ENCODE data around the gene NAALADL1. TPM values are rescaled to one million over a fixed set of nuclear protein-coding genes. Genes with fewer than 3 reads are reported as not detected.

Gene NAALADL1
- total and polyA plus RNA-seq, 4 donors: 7.4 to 22.0 (median 13.2) TPM

DNA sequence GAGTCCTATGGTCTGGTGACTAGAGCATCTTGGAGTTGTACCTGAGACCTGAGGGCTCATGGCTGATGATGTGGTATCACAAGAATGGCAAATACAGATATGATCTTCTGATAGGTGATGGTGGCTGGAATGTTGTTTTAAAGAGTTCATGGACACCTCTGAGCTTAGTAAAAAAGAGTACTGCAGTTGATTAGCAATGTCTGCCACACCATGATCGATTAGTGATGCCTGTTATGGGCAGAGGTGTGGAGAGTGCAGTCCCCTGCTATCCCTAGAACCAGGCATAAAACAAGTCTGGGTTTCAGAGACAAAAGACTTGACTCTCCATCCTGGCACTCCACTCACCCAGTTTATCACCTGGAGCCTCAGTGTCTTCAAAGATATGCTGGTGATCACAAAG, 60.2 kb downstream of the NAALADL1 start:
- Histone ChIP-seq H3K27me3 (ENCODE audit: control insufficient read depth in 3 of 3, insufficient read depth in 3 of 3, low read length in 2 of 3) (no peaks in the 10 kb centered on the region), H3K4me3 (no peak overlapping the region), H3K9ac (ENCODE audit: insufficient read depth in 1 of 2, low read length in 2 of 2) (no peak overlapping the region), H3K9me3 (ENCODE audit: control insufficient read depth in 4 of 4, insufficient read depth in 3 of 4, low read length in 3 of 4) (no peaks in the 10 kb centered on the region), H3K4me1 (ENCODE audit: control insufficient read depth in 5 of 5, insufficient read depth in 5 of 5, low read length in 5 of 5) (peaks cover 0 to 12% (median 0%) of the 10 kb centered on the region in 5 donors), H3K27ac (ENCODE audit: low read depth in 1 of 2, low read length in 1 of 2) (no peak overlapping the region), H3K36me3 (ENCODE audit: control insufficient read depth in 4 of 4, insufficient read depth in 4 of 4, low read length in 4 of 4) (peaks cover 0 to 3% (median 0%) of the 10 kb centered on the region in 4 donors)
- WGBS, 2 donors: 83 to 94% methylated on average over 1 of the region's 1 CpG
- ATAC-seq (ENCODE audit: insufficient read depth, low FRiP score) (no peak), DNase-seq (no peak)
- no peak for TF ChIP-seq CTCF (IDR thresholded peaks at IDR 0.05; ENCODE audit: control extremely low read depth, extremely low read depth)

DNA sequence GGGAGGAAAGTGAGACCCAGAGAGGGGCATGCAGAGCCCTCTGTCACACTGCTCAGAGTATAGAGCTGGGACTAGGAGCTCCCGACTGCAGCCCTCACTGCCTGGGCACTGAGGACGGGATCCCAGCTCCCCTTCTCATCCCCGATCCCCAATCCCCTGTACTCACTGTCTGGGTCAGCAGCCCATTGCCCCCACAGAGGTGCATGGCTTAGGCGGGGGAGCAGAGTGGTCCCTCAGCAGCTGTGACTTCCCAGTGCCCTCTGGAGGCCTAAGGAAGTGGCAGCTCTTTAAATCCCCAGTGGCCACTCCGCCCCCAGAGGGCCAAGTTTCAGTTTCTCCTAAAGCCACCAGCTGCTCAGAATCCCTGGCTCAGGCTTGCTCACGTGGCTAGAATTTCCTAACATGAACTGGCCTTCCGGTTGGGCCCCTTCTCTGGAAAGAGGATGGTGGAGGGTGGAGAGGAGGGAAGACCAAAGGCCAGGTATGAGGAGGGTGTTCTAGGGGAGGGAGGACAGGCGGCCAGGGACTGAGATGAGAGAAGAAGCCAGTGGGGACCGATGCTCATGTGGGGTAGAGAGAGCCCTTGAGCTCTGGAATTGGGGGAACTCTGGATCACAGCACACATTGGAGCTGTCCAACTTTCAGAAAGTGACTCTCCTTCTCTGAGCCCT, 61.5 kb downstream of the NAALADL1 start, which contains the start of gene BATF2:
Gene BATF2 (minus strand): TSS at position 262 of the 671 bp plus-strand sequence. CDS start 57 bp downstream, at position 205.
- peak; percentile 65 for TF ChIP-seq CTCF (IDR thresholded peaks at IDR 0.05; ENCODE audit: control extremely low read depth, extremely low read depth)
- Histone ChIP-seq H3K4me1 (ENCODE audit: control insufficient read depth in 5 of 5, insufficient read depth in 5 of 5, low read length in 5 of 5) (peaks cover 0 to 12% (median 0%) of the 10 kb centered on the region in 5 donors), H3K9ac (ENCODE audit: insufficient read depth in 1 of 2, low read length in 2 of 2) (peak within 1 kb of the TSS; percentile 9 to 49), H3K4me3 (peak within 1 kb of the TSS; percentile 36), H3K27me3 (ENCODE audit: control insufficient read depth in 3 of 3, insufficient read depth in 3 of 3, low read length in 2 of 3) (no peaks in the 10 kb centered on the region), H3K36me3 (ENCODE audit: control insufficient read depth in 4 of 4, insufficient read depth in 4 of 4, low read length in 4 of 4) (peaks cover 0 to 3% (median 0%) of the 10 kb centered on the region in 4 donors), H3K9me3 (ENCODE audit: control insufficient read depth in 4 of 4, insufficient read depth in 3 of 4, low read length in 3 of 4) (no peaks in the 10 kb centered on the region), H3K27ac (ENCODE audit: low read depth in 1 of 2, low read length in 1 of 2) (peak within 1 kb of the TSS; percentile 0 to 84)
- peak; percentile 84 for ATAC-seq (ENCODE audit: insufficient read depth, low FRiP score)
- peak; percentile 90 to 96 (median 94) for DNase-seq
- 15 to 17% methylated on average over 9 of the region's 9 CpGs for WGBS, 2 donors

GRCh38 chr11:64996327-64996709, 62.0 kb downstream of the NAALADL1 start:
- WGBS, 2 donors: 24 to 42% methylated on average over 11 of the region's 11 CpGs
- Histone ChIP-seq H3K9me3 (ENCODE audit: control insufficient read depth in 4 of 4, insufficient read depth in 3 of 4, low read length in 3 of 4) (no peaks in the 10 kb centered on the region), H3K4me1 (ENCODE audit: control insufficient read depth in 5 of 5, insufficient read depth in 5 of 5, low read length in 5 of 5) (peaks cover 0 to 12% (median 0%) of the 10 kb centered on the region in 5 donors), H3K9ac (ENCODE audit: insufficient read depth in 1 of 2, low read length in 2 of 2) (peak overlapping the region; percentile 9 to 49), H3K27me3 (ENCODE audit: control insufficient read depth in 3 of 3, insufficient read depth in 3 of 3, low read length in 2 of 3) (no peaks in the 10 kb centered on the region), H3K36me3 (ENCODE audit: control insufficient read depth in 4 of 4, insufficient read depth in 4 of 4, low read length in 4 of 4) (peaks cover 0 to 3% (median 0%) of the 10 kb centered on the region in 4 donors), H3K27ac (ENCODE audit: low read depth in 1 of 2, low read length in 1 of 2) (peak overlapping the region; percentile 0 to 84), H3K4me3 (peak overlapping the region; percentile 36)
- DNase-seq (no peak), ATAC-seq (ENCODE audit: insufficient read depth, low FRiP score) (no peak)
- no peak for TF ChIP-seq CTCF (IDR thresholded peaks at IDR 0.05; ENCODE audit: control extremely low read depth, extremely low read depth)

Small RNA genes within 50 kb of the gene (small RNA-seq; reads per million reads assigned to genes)
- gene MIR6879 (ENCODE audit: low replicate concordance): not detected
- gene SNX15 (ENCODE audit: low replicate concordance): not detected

Other genes with a start within 250 kb of the NAALADL1 start
- gene MEN1, start 248.0 kb downstream of the NAALADL1 start, total RNA-seq: 10 to 100 TPM; 18.8 to 24.9 TPM
- 10 to 100 TPM; 15.0 to 18.5 TPM for gene MEN1, start 248.0 kb downstream of the NAALADL1 start, polyA plus RNA-seq
- 10 to 100 TPM; 11.2 to 23.5 TPM for gene CDC42BPG, start 213.9 kb downstream of the NAALADL1 start, total RNA-seq
- gene CDC42BPG, start 213.9 kb downstream of the NAALADL1 start, polyA plus RNA-seq: 1 to 10 TPM; 7.1 to 10.0 TPM
- gene EHD1, start 179.9 kb downstream of the NAALADL1 start, total RNA-seq: 100 to 1,000 TPM in 1 of 2 donors, 10 to 100 TPM in 1; 71.2 to 139 TPM
- gene EHD1, start 179.9 kb downstream of the NAALADL1 start, polyA plus RNA-seq: 100 to 1,000 TPM in 1 of 2 donors, 10 to 100 TPM in 1; 42.1 to 144 TPM
- 10 to 100 TPM; 17.4 to 32.5 TPM for gene ATG2A, start 141.3 kb downstream of the NAALADL1 start, total RNA-seq
- 10 to 100 TPM; 19.1 to 22.9 TPM for gene ATG2A, start 141.3 kb downstream of the NAALADL1 start, polyA plus RNA-seq
- gene PPP2R5B, start 133.9 kb downstream of the NAALADL1 start, total RNA-seq: 10 to 100 TPM in 1 of 2 donors, 1 to 10 TPM in 1; 9.8 to 27.8 TPM
- 10 to 100 TPM; 14.4 to 20.2 TPM for gene PPP2R5B, start 133.9 kb downstream of the NAALADL1 start, polyA plus RNA-seq
- gene GPHA2, start 122.7 kb downstream of the NAALADL1 start, total RNA-seq: not detected
- gene GPHA2, start 122.7 kb downstream of the NAALADL1 start, polyA plus RNA-seq: under 1 TPM in 1 of 2 donors, not detected in 1; 0.19 TPM
- gene MAJIN, start 86.4 kb downstream of the NAALADL1 start, total RNA-seq: under 1 TPM in 1 of 2 donors, not detected in 1; 0.55 TPM
- under 1 TPM; 0.24 to 0.39 TPM for gene MAJIN, start 86.4 kb downstream of the NAALADL1 start, polyA plus RNA-seq
- gene BATF2, start 61.6 kb downstream of the NAALADL1 start, total RNA-seq: 1 to 10 TPM; 2.9 to 6.3 TPM
- gene BATF2, start 61.6 kb downstream of the NAALADL1 start, polyA plus RNA-seq: 1 to 10 TPM; 3.7 to 7.4 TPM
- 10 to 100 TPM; 37.4 to 95.4 TPM for gene ARL2, start 44.4 kb downstream of the NAALADL1 start, total RNA-seq
- 100 to 1,000 TPM in 1 of 2 donors, 10 to 100 TPM in 1; 92.5 to 127 TPM for gene ARL2, start 44.4 kb downstream of the NAALADL1 start, polyA plus RNA-seq
- gene SNX15, start 31.1 kb downstream of the NAALADL1 start, total RNA-seq: 10 to 100 TPM; 16.2 to 28.4 TPM
- 10 to 100 TPM; 18.4 to 19.4 TPM for gene SNX15, start 31.1 kb downstream of the NAALADL1 start, polyA plus RNA-seq
- gene SAC3D1, start 17.3 kb downstream of the NAALADL1 start, total RNA-seq: 10 to 100 TPM in 1 of 2 donors, 1 to 10 TPM in 1; 5.1 to 17.6 TPM
- 10 to 100 TPM; 12.7 to 15.9 TPM for gene SAC3D1, start 17.3 kb downstream of the NAALADL1 start, polyA plus RNA-seq
- gene CDCA5, start 25.5 kb upstream of the NAALADL1 start, total RNA-seq: 1 to 10 TPM; 2.2 to 2.7 TPM
- 1 to 10 TPM; 1.8 to 2.1 TPM for gene CDCA5, start 25.5 kb upstream of the NAALADL1 start, polyA plus RNA-seq
- gene ZFPL1, start 25.7 kb upstream of the NAALADL1 start, total RNA-seq: 10 to 100 TPM; 34.5 to 35.4 TPM
- 10 to 100 TPM; 35.1 to 45.8 TPM for gene ZFPL1, start 25.7 kb upstream of the NAALADL1 start, polyA plus RNA-seq
- gene VPS51, start 37.7 kb upstream of the NAALADL1 start, total RNA-seq: 100 to 1,000 TPM; 128 to 164 TPM
- 100 to 1,000 TPM in 1 of 2 donors, 10 to 100 TPM in 1; 69.6 to 120 TPM for gene VPS51, start 37.7 kb upstream of the NAALADL1 start, polyA plus RNA-seq
- 10 to 100 TPM; 41.0 to 68.4 TPM for gene TM7SF2, start 53.3 kb upstream of the NAALADL1 start, total RNA-seq
- gene TM7SF2, start 53.3 kb upstream of the NAALADL1 start, polyA plus RNA-seq: 10 to 100 TPM; 30.3 to 82.7 TPM
- 10 to 100 TPM in 1 of 2 donors, 1 to 10 TPM in 1; 6.3 to 19.6 TPM for gene ZNHIT2, start 59.1 kb upstream of the NAALADL1 start, total RNA-seq
- gene ZNHIT2, start 59.1 kb upstream of the NAALADL1 start, polyA plus RNA-seq: 10 to 100 TPM; 19.3 to 23.7 TPM
- gene FAU, start 63.6 kb upstream of the NAALADL1 start, total RNA-seq: 100 to 1,000 TPM; 334 to 904 TPM
- gene FAU, start 63.6 kb upstream of the NAALADL1 start, polyA plus RNA-seq: 1,000 to 10,000 TPM; 1,051 to 1,580 TPM
- 10 to 100 TPM; 35.6 to 44.3 TPM for gene MRPL49, start 63.8 kb upstream of the NAALADL1 start, total RNA-seq
- gene MRPL49, start 63.8 kb upstream of the NAALADL1 start, polyA plus RNA-seq: 10 to 100 TPM; 26.3 to 57.2 TPM
- 10 to 100 TPM; 38.8 to 80.7 TPM for gene SYVN1, start 76.0 kb upstream of the NAALADL1 start, total RNA-seq
- 10 to 100 TPM; 31.6 to 36.5 TPM for gene SYVN1, start 76.0 kb upstream of the NAALADL1 start, polyA plus RNA-seq
- not detected for gene SPDYC, start 111.7 kb upstream of the NAALADL1 start, total RNA-seq
- gene SPDYC, start 111.7 kb upstream of the NAALADL1 start, polyA plus RNA-seq: not detected
- gene CAPN1, start 123.4 kb upstream of the NAALADL1 start, total RNA-seq: 100 to 1,000 TPM; 106 to 265 TPM
- 100 to 1,000 TPM; 128 to 144 TPM for gene CAPN1, start 123.4 kb upstream of the NAALADL1 start, polyA plus RNA-seq
- 10 to 100 TPM in 1 of 2 donors, 1 to 10 TPM in 1; 9.7 to 14.2 TPM for gene POLA2, start 203.4 kb upstream of the NAALADL1 start, total RNA-seq
- 1 to 10 TPM; 4.5 to 9.2 TPM for gene POLA2, start 203.4 kb upstream of the NAALADL1 start, polyA plus RNA-seq

All from lung (tissue), 13 donors.